DMS 273 treated with DMSO at 0.1 percent for 48 hours (cell line): ENCODE results near the gene SH3BP2.
A peak's percentile ranks its signal among the peaks of the same experiment; 100 is the strongest.

ENCODE experiments used
- DNase-seq: peaks from one replicate; lab custom pipeline; 2025; lab: John Stamatoyannopoulos, UW

The SH3BP2 gene

DNA sequence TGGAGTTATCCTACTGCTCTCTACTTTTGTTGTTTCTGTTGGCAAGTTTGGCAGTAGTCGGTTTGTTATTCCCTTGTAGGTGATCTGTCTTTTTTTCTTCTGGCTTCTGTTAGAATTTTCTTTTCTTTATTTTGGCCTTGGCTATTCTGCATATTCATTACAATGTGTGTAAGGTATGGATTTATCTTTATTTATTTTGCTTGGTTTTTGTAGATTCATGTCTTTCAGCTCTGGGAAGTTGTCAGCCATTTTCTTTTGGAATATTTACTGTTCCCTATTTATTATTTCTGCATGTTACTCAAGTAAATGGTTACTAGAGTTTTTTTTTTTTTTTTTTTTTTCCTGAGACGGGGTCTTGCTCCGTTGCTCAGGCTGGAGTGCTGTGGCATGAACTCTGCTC, 63.4 kb downstream of the SH3BP2 start:
- DNase-seq = no peak

DNA sequence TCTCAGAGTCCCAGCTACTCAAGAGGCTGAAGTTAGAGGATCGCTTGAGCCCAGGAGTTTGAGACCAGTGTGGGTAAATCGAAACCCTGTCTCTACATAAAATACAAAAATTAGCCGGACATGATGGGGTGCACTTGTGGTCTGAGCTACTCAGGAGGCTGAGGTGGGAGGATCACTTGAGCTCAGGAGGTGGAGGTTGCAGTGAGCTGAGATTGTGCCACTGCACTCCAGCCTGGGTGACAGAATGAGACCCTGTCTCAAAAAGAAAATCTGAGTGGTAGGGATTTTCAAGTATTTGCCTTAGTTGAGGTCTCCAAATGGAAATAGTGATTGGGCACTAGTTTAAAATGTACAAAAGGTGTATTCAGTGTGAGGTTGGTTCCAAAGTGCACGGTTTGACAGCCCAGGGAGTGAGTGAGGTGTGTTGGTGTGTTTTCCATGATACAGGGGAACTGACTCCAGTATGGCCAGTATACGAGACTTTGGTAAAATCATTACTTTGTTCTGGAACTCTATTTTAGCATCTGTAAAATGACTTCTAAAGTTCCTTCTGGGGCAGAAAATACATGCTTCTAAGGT, 64.6 kb downstream of the SH3BP2 start:
- DNase-seq = no peak

GRCh38 chr4:2858451-2859217, 65.7 kb downstream of the SH3BP2 start:
- DNase-seq = no peak

GRCh38 chr4:2859514-2859913, 66.6 kb downstream of the SH3BP2 start:
- no peak for DNase-seq

- DNase-seq = no peak
Measured at GRCh38 chr4:2860391-2861348, 67.8 kb downstream of the SH3BP2 start.

DNA sequence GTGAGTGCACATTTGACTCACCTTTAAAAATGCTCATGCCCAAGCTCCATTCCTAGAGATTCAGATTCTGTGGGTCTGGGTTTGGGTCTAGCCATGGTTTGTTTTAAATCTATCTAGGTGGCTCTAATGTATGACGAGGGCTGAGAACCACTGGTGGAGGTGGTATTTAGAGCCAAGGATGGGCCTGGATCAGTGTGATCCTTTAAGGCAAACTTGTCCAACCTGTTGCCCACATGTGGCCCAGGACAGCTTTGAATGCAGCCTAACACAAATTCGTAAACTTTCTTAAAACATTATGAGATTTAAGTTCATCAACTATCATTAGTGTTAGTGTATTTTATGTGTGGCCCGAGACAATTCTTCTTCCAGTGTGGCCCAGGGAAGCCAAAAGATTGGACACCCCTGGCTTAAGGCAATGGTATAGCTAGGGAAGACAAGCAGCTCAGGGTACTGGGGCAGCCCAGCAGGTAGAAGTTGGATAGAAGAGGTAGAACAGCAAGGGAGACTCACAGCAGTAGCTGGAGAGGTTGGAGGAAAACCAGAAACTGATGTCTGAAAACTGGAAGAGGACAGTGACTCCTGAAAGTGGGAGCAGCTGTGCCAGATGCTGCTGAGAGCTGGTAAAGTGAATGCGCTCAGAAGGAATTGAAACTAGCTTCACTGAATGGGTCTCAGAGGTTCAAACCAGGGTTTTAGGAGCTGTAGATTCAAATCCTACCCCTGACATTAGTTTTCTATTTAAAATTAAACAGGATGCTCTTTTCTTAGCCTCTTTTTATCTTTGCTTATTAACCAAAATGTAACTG, 68.9 kb downstream of the SH3BP2 start:
- no peak for DNase-seq

GRCh38 chr4:2862528-2862927, 69.6 kb downstream of the SH3BP2 start:
- DNase-seq = no peak

- no peak for DNase-seq
Measured at GRCh38 chr4:2863649-2864048, 70.8 kb downstream of the SH3BP2 start.

- DNase-seq = no peak
Measured at GRCh38 chr4:2865196-2865780, 72.4 kb downstream of the SH3BP2 start.

GRCh38 chr4:2866160-2866861, 73.4 kb downstream of the SH3BP2 start:
- DNase-seq = no peak

DNA sequence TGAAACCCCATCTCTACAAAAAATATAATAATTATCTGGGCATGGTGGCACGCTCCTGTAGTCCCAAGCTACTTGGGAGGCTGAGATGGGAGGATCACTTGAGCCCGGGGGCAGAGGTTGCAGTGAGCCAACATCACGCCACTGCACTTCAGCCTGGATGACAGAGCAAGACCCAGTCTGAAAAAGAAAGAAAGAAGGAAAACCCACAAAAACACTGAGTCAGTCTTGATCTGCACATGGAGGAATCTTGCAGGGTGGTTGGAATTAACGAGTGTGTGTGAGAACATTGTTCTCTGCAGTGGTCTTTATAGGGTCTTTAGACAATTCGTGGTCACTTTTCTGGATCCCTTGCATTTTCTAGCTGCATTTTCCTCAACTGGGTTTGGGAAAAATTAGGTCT, 74.0 kb downstream of the SH3BP2 start:
- DNase-seq = no peak

- peak; percentile 15 for DNase-seq
Measured at GRCh38 chr4:2867758-2868491, 75.0 kb downstream of the SH3BP2 start.

DNA sequence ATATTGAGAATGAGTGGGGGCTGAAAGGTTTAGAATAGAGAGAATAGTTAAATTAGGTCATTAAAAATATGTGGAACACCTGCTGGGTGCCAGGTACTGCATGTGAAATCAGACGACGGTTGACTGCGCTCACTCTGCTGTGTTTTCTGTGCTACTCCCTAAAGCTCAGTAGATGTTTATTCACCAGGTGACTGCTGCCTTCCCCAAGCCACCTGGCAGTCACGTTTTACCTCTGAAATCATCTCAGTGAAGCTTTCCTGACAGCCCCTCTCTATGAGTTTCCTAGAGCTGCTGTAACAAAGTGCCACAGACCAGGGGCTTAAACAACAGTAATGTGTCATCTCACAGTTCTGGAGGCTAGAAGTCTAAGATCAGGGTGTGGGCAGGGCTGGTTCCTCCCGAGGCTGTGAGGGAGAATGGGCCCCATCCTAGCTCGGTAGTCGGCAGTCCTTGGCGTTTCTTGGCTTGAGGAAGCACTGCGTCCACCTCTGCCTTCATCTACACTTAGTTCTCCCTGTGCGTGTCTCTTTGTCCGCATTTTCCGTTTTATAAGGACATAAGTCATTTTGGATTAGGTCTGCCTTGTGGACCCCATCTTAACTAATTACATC, 76.1 kb downstream of the SH3BP2 start:
- no peak for DNase-seq

GRCh38 chr4:2869659-2870058, 76.8 kb downstream of the SH3BP2 start:
- DNase-seq = no peak

DNA sequence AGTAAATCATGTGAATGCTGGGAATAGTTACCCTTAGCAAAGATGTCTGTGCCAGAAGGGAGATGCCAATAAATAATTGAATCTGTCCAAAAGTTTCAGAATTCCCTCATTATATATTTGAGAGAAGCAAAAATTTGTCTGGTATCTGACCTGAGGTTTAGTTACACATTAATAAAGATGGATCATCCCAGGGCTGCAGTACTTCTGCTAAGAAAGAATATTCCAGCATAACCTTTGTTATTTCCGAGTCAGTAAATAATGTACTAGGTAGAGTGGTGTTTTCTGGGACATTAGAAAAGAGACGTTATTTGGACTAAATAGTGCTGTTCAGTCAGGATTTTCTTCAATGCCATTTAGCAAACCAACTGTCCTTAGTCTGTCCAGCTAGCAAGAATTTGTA, 77.2 kb downstream of the SH3BP2 start:
- no peak for DNase-seq

DNA sequence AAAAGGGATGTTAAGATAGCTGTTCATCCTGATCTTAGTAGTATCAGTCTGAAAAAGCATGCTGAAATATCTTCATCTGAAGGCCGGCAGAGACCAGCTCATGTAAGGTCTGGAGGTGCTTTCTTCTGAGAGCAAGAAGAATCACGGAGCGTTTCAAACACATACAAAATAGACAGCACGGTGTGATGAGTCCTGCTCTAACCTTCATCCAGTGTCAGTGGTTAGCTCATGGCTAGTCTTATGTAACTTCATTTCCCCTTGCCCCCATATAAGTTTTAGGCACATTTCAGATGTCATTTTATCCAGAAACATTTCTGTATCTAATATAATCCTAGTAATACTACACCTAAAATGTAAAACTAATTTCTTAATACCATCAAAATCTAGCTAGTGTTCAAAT, 78.6 kb downstream of the SH3BP2 start:
- DNase-seq = no peak

GRCh38 chr4:2871911-2872310, 79.0 kb downstream of the SH3BP2 start:
- DNase-seq = no peak

DNA sequence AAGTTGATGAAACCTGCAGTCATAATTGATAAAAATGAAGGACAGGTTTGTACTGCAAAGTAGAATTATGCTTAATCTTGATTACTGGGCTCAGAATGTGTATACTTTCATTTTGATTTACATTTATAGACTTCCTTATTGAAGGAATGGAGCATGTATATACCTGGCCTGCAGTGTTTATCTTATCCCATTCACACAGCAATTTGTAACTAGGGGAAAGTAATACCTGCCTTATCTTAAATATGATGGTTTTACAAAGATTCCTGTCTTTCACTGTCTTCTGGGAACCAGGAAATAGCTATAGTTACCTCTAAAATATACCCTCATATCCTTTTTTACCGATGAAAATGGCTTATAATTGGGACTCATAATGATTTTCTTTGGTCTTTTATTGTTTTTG, 80.4 kb downstream of the SH3BP2 start:
- DNase-seq = no peak

GRCh38 chr4:2874861-2875260, 82.0 kb downstream of the SH3BP2 start:
- no peak for DNase-seq

- DNase-seq = no peak
Measured at GRCh38 chr4:2875556-2875955, 82.7 kb downstream of the SH3BP2 start.
